ENCODE results near the gene TTC16. TPM values are rescaled to one million over a fixed set of nuclear protein-coding genes. Genes with fewer than 3 reads are reported as not detected.

The TTC16 gene
- total RNA-seq, 1 donor from 2014 or later = not detected

DNA sequence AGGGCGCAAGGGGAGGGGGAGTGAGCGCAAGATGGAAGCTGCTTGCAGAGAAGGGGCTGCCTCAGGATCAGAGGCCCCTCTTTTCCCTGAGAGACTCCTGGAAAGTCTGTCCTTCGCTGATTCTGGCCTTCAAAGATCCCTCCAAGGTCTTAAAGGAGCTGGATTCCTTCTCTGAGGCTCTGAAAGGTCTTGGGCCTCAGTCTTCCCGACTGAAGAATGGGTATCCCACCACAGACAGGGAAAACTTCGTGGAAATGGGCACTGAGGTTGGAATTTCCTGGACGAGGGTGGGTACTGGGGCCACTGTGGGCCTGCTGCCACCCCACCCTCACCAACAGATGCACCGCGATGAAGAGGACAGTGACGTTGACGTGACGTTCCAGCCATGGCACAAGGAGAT, 3.5 kb upstream of the TTC16 start:
- Histone ChIP-seq H3K4me3 (ENCODE audit: low read depth, low read length) (no peak overlapping the region), H3K36me3 (ENCODE audit: control insufficient read depth, insufficient read depth, low read length) (no peaks in the 10 kb centered on the region), H3K27me3 (ENCODE audit: control insufficient read depth, insufficient read depth, low read length) (no peaks in the 10 kb centered on the region)
- no peak for DNase-seq (ENCODE audit: low read depth)
- TF ChIP-seq, protein P1, sequence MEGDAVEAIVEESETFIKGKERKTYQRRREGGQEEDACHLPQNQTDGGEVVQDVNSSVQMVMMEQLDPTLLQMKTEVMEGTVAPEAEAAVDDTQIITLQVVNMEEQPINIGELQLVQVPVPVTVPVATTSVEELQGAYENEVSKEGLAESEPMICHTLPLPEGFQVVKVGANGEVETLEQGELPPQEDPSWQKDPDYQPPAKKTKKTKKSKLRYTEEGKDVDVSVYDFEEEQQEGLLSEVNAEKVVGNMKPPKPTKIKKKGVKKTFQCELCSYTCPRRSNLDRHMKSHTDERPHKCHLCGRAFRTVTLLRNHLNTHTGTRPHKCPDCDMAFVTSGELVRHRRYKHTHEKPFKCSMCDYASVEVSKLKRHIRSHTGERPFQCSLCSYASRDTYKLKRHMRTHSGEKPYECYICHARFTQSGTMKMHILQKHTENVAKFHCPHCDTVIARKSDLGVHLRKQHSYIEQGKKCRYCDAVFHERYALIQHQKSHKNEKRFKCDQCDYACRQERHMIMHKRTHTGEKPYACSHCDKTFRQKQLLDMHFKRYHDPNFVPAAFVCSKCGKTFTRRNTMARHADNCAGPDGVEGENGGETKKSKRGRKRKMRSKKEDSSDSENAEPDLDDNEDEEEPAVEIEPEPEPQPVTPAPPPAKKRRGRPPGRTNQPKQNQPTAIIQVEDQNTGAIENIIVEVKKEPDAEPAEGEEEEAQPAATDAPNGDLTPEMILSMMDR (IDR thresholded peaks at IDR 0.05; ENCODE audit: insufficient read depth, low read length, poor library complexity, severe bottlenecking) = no peak

DNA sequence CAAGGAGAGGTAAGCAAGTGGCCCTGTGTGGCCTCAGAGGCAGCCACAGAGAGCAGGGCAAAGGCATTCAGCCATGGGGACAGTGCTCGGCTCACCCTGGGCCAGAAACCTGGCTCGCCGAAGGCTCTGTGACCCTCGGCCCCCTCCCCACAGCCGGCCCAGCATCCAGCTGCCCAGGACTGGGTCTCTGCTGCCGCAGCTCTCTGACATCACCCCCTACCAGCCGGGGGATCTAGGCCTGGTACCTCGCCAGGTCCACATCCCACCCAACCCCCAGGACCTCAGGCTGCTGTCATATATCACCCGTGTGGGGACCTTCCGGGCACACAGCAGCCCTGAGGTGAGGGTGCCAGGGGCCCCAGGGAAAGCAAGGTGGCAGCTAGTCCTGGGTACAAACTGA, 3.0 kb upstream of the TTC16 start:
- Histone ChIP-seq H3K27me3 (ENCODE audit: control insufficient read depth, insufficient read depth, low read length) (no peaks in the 10 kb centered on the region), H3K4me3 (ENCODE audit: low read depth, low read length) (no peak overlapping the region), H3K36me3 (ENCODE audit: control insufficient read depth, insufficient read depth, low read length) (no peaks in the 10 kb centered on the region)
- TF ChIP-seq, protein P1 (IDR thresholded peaks at IDR 0.05; ENCODE audit: insufficient read depth, low read length, poor library complexity, severe bottlenecking) = no peak
- DNase-seq (ENCODE audit: low read depth) = no peak

DNA sequence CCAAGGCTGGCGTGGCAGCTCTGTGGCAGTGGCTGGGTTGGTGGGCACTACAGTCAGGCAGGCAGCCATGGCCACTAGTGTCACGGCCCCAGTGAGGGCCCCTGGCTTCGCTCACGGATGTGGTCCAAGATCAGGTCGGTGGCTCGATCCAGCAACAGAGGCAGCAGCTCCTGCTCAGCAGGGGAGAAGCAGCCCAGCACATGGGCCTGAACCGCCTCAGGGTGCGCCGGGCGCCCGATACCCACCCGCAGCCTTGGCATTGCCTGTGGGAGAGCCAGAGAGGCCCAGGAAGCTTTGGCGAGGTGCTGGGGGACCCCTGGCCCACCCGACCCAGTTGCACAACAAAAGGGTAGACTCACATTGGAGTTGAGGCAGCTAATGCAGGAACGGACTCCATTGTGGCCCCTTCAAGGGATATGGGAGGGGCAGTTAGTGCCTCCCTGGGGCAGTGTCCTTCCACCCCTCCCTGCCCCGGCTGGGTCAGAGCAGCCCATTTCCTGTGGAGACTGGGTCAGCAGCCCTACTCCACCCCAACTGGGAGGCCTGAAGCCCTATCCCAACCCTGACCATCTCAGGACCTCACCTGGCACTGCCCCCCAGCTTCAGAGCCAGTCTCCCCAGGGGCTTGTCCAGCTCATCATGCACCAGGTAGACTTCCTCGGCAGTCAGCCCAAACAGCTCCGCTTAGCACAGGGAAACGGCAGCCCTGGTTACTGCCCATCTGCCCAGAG, 1.7 kb upstream of the TTC16 start:
- H3K36me3 ChIP-seq (ENCODE audit: control insufficient read depth, insufficient read depth, low read length) = no peaks in the 10 kb centered on the region
- peak overlapping the region; percentile 60 for H3K4me3 ChIP-seq (ENCODE audit: low read depth, low read length)
- TF ChIP-seq, protein P1 (IDR thresholded peaks at IDR 0.05; ENCODE audit: insufficient read depth, low read length, poor library complexity, severe bottlenecking) = no peak
- H3K27me3 ChIP-seq (ENCODE audit: control insufficient read depth, insufficient read depth, low read length) = no peaks in the 10 kb centered on the region
- no peak for DNase-seq (ENCODE audit: low read depth)

DNA sequence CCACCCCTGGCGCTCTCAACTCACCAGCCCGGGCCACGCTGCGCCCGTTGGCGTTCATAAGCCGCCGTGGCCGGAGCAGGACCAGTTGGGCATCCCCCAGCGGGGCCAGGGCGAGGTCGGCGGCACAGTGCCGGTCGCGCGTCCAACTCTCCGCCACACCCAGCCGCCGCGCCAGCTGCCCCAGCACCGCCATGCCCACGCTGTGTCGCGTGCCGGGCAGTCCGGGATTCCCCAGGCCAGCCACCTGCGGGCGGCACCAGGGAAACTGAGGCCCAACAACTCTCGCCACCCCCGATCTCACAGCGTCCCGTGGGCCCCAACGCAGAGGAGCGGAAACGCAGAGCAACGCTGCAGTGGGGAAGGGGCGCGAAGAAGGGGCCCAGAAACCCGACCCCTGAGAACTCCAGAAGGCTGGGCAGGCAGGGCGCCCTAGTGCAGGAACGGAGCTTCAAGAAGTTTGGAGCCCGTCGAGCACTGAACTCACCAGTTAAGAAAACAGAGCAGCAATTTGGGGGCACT, 869 bp upstream of the TTC16 start:
- DNase-seq (ENCODE audit: low read depth) = no peak
- H3K36me3 ChIP-seq (ENCODE audit: control insufficient read depth, insufficient read depth, low read length) = no peaks in the 10 kb centered on the region
- H3K27me3 ChIP-seq (ENCODE audit: control insufficient read depth, insufficient read depth, low read length) = no peaks in the 10 kb centered on the region
- TF ChIP-seq, protein P1 (IDR thresholded peaks at IDR 0.05; ENCODE audit: insufficient read depth, low read length, poor library complexity, severe bottlenecking) = no peak
- H3K4me3 ChIP-seq (ENCODE audit: low read depth, low read length) = peak overlapping the region; percentile 60

DNA sequence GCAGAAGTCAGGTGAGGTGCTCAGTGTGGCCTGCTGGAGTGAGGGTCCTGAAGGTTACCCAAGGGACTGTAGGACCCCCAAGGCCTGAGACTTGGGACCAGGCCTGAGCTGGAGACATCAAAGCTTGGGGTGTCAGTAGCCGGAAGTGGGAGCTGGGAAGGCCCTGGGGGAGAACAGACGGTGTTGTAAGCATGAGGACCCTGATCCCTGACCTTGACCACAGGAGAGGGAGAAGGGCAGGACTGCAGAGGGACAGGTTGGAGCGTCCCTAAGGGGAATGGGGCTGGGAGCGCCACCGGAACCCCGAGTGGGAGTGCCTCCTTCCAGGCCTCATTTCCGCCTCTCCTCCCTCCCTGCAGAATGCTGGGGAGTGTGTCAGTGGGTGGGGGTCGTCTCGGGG, 533 bp downstream of the TTC16 start:
- no peak overlapping the region for H3K4me3 ChIP-seq (ENCODE audit: low read depth, low read length)
- no peaks in the 10 kb centered on the region for H3K27me3 ChIP-seq (ENCODE audit: control insufficient read depth, insufficient read depth, low read length)
- TF ChIP-seq, protein P1 (IDR thresholded peaks at IDR 0.05; ENCODE audit: insufficient read depth, low read length, poor library complexity, severe bottlenecking) = no peak
- no peaks in the 10 kb centered on the region for H3K36me3 ChIP-seq (ENCODE audit: control insufficient read depth, insufficient read depth, low read length)
- no peak for DNase-seq (ENCODE audit: low read depth)

DNA sequence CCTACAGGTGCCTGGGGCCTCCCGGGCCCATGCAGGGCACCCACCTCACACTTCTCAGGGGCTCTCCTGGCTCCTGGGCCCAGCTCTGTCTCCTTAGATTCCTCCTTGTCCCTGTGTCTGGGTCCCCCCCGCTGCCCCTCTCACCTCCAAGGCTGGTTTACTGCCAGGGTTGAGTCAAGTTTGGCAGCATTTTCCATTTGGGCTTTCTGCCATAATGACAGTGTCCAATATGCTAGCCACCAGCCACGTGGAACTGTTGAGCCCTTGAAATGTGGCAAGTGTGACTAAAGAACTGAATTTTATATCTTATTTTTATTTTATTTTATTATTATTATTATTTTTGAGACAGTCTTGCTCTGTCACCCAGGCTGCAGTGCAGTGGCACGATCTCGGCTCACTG, 1.9 kb downstream of the TTC16 start:
- Histone ChIP-seq H3K4me3 (ENCODE audit: low read depth, low read length) (no peak overlapping the region), H3K36me3 (ENCODE audit: control insufficient read depth, insufficient read depth, low read length) (no peaks in the 10 kb centered on the region), H3K27me3 (ENCODE audit: control insufficient read depth, insufficient read depth, low read length) (no peaks in the 10 kb centered on the region)
- no peak for DNase-seq (ENCODE audit: low read depth)
- TF ChIP-seq, protein P1 (IDR thresholded peaks at IDR 0.05; ENCODE audit: insufficient read depth, low read length, poor library complexity, severe bottlenecking) = no peak

Data from kidney epithelial cell (primary cell).